CD4-positive, alpha-beta T cell treated with Interleukin-21 for 1 hour (primary cell): ENCODE data around the gene BCORL1.

ENCODE experiments used
- DNase-seq: peaks from one replicate; pipeline ENCODE4 v3.0.0-alpha.2; 2020

Gene BCORL1

DNA sequence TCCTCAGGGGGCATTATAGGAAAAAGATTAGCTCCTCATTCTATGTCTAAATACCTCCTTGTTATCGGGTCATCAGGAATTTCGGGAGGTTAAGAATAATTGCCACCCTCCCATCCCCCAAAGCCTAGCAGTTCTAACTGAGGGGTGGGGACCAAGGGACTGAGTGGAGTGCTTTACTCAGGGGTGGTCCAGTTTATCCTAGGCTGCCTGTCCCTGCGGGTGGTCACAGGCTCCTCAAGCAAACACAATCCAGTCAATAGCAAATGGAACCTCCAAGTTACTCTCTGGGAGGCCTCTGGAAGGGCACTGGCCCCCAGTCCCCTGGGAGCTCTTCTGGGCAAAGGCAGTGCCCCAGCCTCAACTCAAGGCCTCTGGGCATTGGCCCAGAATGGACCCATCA is 121.2 kb downstream of the BCORL1 start:
- no peak for DNase-seq

- no peak for DNase-seq
These were observed 122.8 kb downstream of the BCORL1 start for GRCh38 chrX:130105244-130105643.

GRCh38 chrX:130106071-130106470 is 123.6 kb downstream of the BCORL1 start:
- DNase-seq: no peak
